Esophagus squamous epithelium (tissue), 4 donors: ENCODE data around the gene LIPE.

Source experiments
- CTCF ChIP-seq, 6 experiments: fragments of 450-650 bp in 4 of 6; fragments of 200-600 bp in 2 of 6; sonication (generic) in 2 of 6; IDR thresholded peaks; one replicate each; pipeline ENCODE4 v1.5.1; 2016 to 2019; ENCODE audit warnings: antibody characterized with exemption in 6 of 6, mild to moderate bottlenecking in 4 of 6, moderate library complexity in 4 of 6
- POLR2A ChIP-seq, 4 donors: fragments of 450-650 bp; IDR thresholded peaks; one replicate each; pipeline ENCODE4 v1.6.1; 2017; ENCODE audit warnings: antibody characterized with exemption in 4 of 4, mild to moderate bottlenecking in 4 of 4, moderate library complexity in 3 of 4

DNA sequence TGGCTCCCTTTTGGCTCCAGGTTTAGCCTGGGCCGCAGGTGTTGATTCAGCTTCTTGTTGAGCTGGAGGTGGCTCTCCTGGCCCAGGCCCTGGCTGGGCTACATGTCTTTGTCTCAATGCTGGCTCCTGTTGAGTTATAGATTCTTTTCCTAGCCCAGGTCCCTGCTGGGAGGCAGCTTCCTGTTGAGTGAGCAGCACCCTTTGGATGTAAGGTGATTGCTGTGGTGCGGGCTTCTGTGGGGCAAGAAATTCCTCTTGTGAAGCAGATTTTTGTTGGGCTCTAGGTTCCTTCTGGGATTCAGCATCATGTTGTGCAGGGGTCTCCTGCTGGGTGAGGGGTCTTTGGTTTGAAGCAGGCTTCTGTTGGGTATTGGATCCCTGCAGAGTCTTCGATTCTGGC, 545 bp downstream of the LIPE start:
- TF ChIP-seq POLR2A (IDR thresholded peaks at IDR 0.05) (no peak), CTCF (IDR thresholded peaks at IDR 0.05) (no peak)
